Measurements from ENCODE around the gene ENTPD1.

The ENTPD1 gene

DNA sequence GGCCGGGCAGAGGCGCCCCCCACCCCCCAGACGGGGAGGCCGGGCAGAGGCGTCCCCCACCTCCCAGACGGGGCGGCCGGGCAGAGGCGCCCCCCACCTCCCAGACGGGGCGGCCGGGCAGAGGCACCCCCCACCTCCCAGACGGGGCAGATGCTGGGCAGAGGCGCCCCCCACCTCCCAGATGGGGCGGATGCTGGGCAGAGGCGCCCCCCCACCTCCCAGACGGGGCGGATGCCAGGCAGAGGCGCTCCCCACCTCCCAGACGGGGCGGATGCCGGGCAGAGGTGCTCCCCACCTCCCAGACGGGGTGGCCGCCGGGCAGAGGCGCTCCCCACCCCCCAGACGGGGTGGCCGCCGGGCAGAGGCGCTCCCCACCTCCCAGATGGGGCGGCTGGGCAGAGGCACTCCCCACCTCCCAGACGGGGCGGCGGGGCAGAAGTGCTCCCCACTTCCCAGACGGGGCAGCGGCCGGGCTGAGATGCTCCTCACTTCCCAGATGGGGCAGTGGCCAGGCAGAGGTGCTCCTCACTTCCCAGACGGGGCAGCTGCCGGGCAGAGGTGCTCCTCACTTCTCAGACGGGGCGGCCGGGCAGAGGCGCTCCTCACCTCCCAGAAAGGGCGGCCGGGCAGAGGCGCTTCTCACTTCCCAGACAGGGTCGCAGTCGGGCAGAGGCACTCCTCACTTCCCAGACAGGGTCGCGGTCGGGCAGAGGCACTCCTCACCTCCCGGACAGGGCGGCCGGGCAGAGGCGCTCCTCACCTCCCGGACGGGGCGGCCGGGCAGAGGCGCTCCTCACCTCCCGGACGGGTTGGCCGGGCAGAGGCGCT lies 53.6 kb downstream of the ENTPD1 start:
- no peak for DNase-seq (ENCODE audit: low spot score)
- TF ChIP-seq, protein P1, sequence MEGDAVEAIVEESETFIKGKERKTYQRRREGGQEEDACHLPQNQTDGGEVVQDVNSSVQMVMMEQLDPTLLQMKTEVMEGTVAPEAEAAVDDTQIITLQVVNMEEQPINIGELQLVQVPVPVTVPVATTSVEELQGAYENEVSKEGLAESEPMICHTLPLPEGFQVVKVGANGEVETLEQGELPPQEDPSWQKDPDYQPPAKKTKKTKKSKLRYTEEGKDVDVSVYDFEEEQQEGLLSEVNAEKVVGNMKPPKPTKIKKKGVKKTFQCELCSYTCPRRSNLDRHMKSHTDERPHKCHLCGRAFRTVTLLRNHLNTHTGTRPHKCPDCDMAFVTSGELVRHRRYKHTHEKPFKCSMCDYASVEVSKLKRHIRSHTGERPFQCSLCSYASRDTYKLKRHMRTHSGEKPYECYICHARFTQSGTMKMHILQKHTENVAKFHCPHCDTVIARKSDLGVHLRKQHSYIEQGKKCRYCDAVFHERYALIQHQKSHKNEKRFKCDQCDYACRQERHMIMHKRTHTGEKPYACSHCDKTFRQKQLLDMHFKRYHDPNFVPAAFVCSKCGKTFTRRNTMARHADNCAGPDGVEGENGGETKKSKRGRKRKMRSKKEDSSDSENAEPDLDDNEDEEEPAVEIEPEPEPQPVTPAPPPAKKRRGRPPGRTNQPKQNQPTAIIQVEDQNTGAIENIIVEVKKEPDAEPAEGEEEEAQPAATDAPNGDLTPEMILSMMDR (IDR thresholded peaks at IDR 0.05; ENCODE audit: extremely low read depth, insufficient read depth, missing control alignments), result no peak
- in situ Hi-C loops (cut with MboI; ENCODE audit: low pct_unique_long_range_greater_than_20kb, low sequenced_read_pairs, unreplicated experiment), result no loop called here

DNA sequence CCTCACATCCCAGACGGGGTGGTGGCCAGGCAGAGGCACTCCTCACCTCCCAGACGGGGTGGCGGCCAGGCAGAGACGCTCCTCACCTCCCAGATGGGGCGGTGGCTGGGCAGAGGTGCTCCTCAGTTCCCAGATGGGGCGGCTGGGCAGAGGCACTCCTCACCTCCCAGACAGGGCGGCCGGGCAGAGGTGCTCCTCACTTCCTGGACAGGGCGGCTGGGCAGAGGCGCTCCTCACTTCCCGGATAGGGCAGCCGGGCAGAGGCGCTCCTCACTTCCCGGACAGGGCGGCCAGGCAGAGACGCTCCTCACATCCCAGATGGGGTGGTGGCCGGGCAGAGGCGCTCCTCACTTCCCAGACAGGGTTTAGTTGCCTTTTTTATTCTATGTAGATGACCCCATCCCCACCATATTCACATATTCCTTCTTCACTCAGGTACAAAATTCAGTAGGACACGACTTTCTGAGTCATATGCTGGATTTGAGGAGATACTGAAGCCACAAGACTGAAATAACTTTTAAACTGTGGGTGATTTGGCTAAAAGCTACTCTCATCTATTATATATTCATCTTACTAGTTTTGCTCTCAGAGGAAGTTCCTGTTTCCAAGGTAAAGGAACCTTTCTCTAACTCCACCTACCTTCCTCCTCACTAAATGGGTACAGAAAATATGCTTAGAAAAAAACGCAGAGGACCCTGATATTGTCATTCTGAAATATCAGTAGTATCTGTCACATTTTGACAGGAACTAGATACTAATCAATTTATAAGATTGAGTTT lies 54.4 kb downstream of the ENTPD1 start:
- TF ChIP-seq, protein P1 (IDR thresholded peaks at IDR 0.05; ENCODE audit: extremely low read depth, insufficient read depth, missing control alignments), result no peak
- DNase-seq (ENCODE audit: low spot score), result no peak
- in situ Hi-C loops (cut with MboI; ENCODE audit: low pct_unique_long_range_greater_than_20kb, low sequenced_read_pairs, unreplicated experiment), result no loop called here

DNA sequence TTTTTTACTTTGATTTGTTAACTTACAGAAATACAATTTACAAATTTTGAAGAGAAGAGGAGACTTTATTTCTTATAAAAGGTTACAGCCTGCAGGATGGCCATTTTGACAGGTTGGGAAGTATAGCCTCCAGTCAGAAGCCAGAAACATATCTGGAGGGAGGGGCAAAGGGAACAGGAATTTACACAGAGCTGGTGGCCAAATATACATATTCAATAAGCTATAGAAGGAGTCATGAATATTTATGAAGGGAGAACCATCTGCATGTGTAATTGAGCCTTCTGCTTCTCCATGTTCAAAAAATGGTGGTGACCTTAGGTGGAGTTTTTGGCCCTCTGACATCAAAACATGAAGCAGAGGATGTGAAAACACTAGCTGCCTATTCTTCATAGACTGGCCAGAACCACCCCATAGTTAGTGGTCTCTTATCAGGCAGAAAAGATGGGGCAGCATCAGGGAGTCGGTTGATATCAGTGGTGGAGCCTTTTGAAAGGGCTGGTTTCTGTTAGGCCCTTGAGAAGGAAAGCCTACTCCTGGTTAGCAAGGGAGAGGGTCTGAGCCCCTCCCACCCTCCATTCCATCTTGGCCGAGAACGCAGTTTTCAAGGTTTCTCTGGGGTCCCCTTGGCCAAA lies 57.2 kb downstream of the ENTPD1 start:
- in situ Hi-C loops (cut with MboI; ENCODE audit: low pct_unique_long_range_greater_than_20kb, low sequenced_read_pairs, unreplicated experiment), result no loop called here
- DNase-seq (ENCODE audit: low spot score), result no peak
- TF ChIP-seq, protein P1 (IDR thresholded peaks at IDR 0.05; ENCODE audit: extremely low read depth, insufficient read depth, missing control alignments), result no peak

DNA sequence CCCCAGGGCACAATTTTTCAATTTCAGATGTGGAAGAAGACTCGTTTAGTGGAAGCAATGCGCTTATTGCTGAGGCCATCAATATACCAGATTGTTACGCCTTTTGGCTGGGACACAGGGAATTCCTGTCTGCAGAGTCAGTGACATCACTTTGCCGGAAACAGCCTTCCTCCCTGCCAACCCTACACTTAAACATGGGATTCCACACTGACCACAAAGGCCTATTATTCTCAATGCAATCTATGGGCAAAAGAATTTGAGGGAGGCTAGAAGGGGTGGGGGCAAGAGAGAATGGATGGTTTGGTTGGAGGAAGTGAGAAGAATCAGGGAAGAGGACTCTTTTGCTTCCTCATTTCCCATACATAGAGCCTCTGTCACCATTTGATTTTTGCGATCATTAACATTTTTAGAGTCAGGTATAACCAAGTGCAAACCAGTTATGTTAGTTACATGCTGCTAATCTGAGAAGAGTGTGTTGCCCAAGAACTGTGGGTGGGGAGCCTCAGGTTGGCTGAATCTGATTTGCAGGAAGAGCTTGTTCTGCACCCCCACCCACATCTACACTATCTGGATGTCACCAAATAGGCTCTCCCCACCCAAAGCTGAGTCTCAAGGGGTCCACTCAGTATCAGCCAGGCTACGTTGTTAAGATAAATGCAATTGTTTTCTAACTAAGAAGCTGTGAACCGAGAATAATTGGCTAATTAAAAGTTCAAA lies 58.2 kb downstream of the ENTPD1 start:
- in situ Hi-C loops (cut with MboI; ENCODE audit: low pct_unique_long_range_greater_than_20kb, low sequenced_read_pairs, unreplicated experiment), result no loop called here
- TF ChIP-seq, protein P1 (IDR thresholded peaks at IDR 0.05; ENCODE audit: extremely low read depth, insufficient read depth, missing control alignments), result no peak
- DNase-seq (ENCODE audit: low spot score), result no peak

DNA sequence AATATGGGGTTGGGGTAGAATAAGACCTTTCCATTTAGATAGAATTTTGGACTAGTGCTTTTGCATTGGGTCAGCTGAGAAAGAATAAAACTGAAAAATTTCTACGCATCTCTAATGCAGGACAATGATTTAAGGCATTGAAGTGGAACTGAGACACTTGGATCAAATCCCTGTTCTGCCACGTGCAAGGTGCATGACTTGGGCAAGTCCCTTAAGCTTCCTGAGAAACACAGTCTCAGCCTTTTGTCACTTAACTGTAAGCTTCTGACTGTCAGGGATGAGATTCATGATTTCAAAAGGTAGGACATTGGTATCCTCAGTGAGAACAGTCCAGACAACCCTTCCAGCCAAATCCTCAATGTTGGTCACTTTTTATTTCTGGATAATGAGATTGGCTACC lies 59.2 kb downstream of the ENTPD1 start:
- TF ChIP-seq, protein P1 (IDR thresholded peaks at IDR 0.05; ENCODE audit: extremely low read depth, insufficient read depth, missing control alignments), result no peak
- in situ Hi-C loops (cut with MboI; ENCODE audit: low pct_unique_long_range_greater_than_20kb, low sequenced_read_pairs, unreplicated experiment), result no loop called here
- DNase-seq (ENCODE audit: low spot score), result no peak

DNA sequence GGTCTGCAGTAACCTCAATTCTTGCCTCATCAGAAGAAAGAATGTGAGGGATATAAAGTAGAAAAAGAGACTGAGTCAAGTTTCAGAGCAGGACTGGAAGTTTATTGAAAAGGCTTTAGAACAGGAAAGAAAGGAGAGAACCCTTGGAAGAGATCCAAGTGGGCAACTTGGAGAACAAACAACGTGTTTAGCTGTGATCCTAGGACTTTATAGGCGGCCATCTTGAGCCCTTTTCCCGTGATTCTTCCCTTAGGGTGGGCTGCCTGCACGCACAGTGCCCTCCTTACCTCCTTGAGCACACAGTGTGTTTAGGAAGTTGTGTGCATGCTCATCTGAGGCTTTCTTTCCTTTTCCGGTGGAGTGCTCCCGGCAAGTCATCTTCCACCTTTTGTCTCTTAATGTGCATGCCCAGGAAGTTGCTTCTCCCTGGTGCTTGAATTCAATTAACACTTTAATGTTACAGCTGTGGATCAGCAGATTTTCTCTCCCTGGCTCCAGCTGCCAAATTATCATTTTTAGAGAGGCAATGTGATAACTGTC lies 59.8 kb downstream of the ENTPD1 start:
- in situ Hi-C loops (cut with MboI; ENCODE audit: low pct_unique_long_range_greater_than_20kb, low sequenced_read_pairs, unreplicated experiment), result no loop called here
- TF ChIP-seq, protein P1 (IDR thresholded peaks at IDR 0.05; ENCODE audit: extremely low read depth, insufficient read depth, missing control alignments), result no peak
- DNase-seq (ENCODE audit: low spot score), result no peak

All from GM13977 (cell line).